ENCODE data around the gene KDF1. TPM values are rescaled to one million over a fixed set of nuclear protein-coding genes. Genes with fewer than 3 reads are reported as not detected.

Gene KDF1
- total RNA-seq, 2 experiments from 2014 or later, result not detected

DNA sequence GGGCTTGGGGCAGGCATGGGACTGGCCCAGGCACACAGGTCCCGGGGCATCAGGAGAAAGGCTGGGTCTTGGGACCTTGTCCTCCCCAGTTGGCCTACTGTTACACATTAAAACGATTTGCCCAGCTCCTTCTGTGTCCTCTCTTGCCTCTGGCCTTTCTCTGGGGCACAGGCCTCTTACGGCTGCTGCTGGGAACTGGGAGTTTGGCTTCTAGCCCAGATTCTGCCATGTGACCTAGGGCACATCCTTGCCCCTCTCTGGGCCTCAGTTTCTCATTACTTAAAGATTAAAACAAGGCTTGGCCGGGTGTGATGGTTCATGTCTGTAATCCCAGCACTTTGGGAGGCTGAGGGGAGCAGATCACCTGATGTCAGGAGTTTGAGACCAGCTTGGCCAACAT is 14.0 kb downstream of the KDF1 start:
- POLR2A ChIA-PET, result no interaction called here
- peaks cover 61% of the 10 kb centered on the region for H3K36me3 ChIP-seq (ENCODE audit: insufficient read depth, low read length)

DNA sequence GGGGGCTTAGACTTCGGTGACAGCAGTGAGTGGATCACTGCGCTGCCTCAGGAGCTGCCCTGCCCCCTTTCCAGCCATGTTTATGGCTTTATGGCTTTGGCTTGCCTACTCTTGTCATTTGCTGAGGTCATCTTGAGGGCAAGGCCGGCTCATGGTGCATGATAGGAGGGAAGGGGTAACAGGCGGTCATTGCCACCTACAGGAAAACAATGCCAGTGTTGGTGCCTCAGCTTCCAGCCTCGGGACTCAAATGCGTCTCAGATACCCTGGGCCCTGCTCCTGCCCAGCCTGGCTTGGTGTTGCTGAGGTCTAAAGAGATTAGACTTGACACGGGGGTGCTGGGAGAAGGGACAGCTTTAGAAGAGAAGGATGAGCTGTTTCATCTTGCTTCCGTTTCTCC is 14.5 kb downstream of the KDF1 start:
- Histone ChIP-seq H3K9me3 (ENCODE audit: low read length) (no peaks in the 10 kb centered on the region), H2AFZ (ENCODE audit: low read length) (no peak overlapping the region), H3K4me2 (ENCODE audit: low read length) (no peak overlapping the region), H4K20me1 (ENCODE audit: insufficient read depth, low read length) (no peaks in the 10 kb centered on the region), H3K4me1 (ENCODE audit: insufficient read depth, low read length, poor library complexity, severe bottlenecking) (no peaks in the 10 kb centered on the region), H3K36me3 (ENCODE audit: insufficient read depth, low read length) (peaks cover 64% of the 10 kb centered on the region), H3K79me2 (ENCODE audit: insufficient read depth, low read depth, low read length) (no peaks in the 10 kb centered on the region), H3K9me2 (ENCODE audit: insufficient read depth, low read length) (no peaks in the 10 kb centered on the region), H3K27ac (ENCODE audit: low read depth, low read length, poor library complexity, severe bottlenecking) (no peak overlapping the region), H3K4me3 (ENCODE audit: low read depth, low read length, poor library complexity, severe bottlenecking) (no peak overlapping the region)
- intact Hi-C loops (cut with micrococcal nuclease; ENCODE audit: unreplicated experiment), result no loop called here
- DNase-seq (ENCODE audit: low spot score), result no peak
- ChIA-PET CTCF (ENCODE audit: unreplicated experiment) (interaction anchor here (0.6 kb wide), 1 partner anchor 780 kb away, joined by 3 read pairs; the partner anchor contains the start of gene FAM76A), POLR2A (no interaction called here)
- BruUV-seq (replicated peaks), result no TSS peak
- TF ChIP-seq, protein P1, sequence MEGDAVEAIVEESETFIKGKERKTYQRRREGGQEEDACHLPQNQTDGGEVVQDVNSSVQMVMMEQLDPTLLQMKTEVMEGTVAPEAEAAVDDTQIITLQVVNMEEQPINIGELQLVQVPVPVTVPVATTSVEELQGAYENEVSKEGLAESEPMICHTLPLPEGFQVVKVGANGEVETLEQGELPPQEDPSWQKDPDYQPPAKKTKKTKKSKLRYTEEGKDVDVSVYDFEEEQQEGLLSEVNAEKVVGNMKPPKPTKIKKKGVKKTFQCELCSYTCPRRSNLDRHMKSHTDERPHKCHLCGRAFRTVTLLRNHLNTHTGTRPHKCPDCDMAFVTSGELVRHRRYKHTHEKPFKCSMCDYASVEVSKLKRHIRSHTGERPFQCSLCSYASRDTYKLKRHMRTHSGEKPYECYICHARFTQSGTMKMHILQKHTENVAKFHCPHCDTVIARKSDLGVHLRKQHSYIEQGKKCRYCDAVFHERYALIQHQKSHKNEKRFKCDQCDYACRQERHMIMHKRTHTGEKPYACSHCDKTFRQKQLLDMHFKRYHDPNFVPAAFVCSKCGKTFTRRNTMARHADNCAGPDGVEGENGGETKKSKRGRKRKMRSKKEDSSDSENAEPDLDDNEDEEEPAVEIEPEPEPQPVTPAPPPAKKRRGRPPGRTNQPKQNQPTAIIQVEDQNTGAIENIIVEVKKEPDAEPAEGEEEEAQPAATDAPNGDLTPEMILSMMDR (conservative IDR thresholded peaks at IDR 0.05; ENCODE audit: low read length), result no peak
- no peak for TF ChIP-seq EZH2phosphoT487 (IDR thresholded peaks at IDR 0.05; ENCODE audit: borderline replicate concordance, low read depth, low read length)

More for the DNA sequence above, 14.0 kb downstream of the KDF1 start:
- no peak overlapping the region for H2AFZ ChIP-seq (ENCODE audit: low read length)
- intact Hi-C loops (cut with micrococcal nuclease; ENCODE audit: unreplicated experiment), result no loop called here
- DNase-seq (ENCODE audit: low spot score), result no peak
- H3K9me3 ChIP-seq (ENCODE audit: low read length), result no peaks in the 10 kb centered on the region
- no peaks in the 10 kb centered on the region for H3K4me1 ChIP-seq (ENCODE audit: insufficient read depth, low read length, poor library complexity, severe bottlenecking)
- no peak overlapping the region for H3K4me3 ChIP-seq (ENCODE audit: low read depth, low read length, poor library complexity, severe bottlenecking)
- H3K79me2 ChIP-seq (ENCODE audit: insufficient read depth, low read depth, low read length), result no peaks in the 10 kb centered on the region
- H4K20me1 ChIP-seq (ENCODE audit: insufficient read depth, low read length), result no peaks in the 10 kb centered on the region
- CTCF ChIA-PET (ENCODE audit: unreplicated experiment), result no interaction called here
- H3K4me2 ChIP-seq (ENCODE audit: low read length), result no peak overlapping the region
- TF ChIP-seq EZH2phosphoT487 (IDR thresholded peaks at IDR 0.05; ENCODE audit: borderline replicate concordance, low read depth, low read length), result no peak
- TF ChIP-seq, protein P1 (conservative IDR thresholded peaks at IDR 0.05; ENCODE audit: low read length), result no peak
- no TSS peak for BruUV-seq (replicated peaks)
- H3K27ac ChIP-seq (ENCODE audit: low read depth, low read length, poor library complexity, severe bottlenecking), result no peak overlapping the region
- H3K9me2 ChIP-seq (ENCODE audit: insufficient read depth, low read length), result no peaks in the 10 kb centered on the region

DNA sequence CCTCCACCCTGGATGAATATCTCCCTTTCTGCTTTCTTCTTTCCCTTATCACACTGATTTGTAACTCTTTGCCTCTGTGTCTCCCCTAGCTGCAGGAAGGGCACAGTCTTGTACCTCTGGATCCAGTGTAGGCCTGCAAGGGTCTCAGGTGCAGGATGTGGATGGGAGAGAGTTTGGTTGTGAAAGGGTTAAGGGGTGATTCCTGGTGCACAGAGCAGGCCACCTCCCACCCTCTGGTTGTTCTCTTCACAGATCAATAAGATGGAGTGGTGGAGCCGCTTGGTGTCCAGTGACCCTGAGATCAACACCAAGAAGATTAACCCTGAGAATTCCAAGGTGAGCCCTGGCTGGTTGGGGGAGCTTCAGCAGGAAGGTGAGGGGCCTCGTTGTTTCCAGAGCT is 15.1 kb downstream of the KDF1 start:
- no TSS peak for BruUV-seq (replicated peaks)
- CTCF ChIA-PET (ENCODE audit: unreplicated experiment), result interaction anchor here (0.6 kb wide), 1 partner anchor 781 kb away, joined by 3 read pairs; the partner anchor contains the start of gene FAM76A

More for the DNA sequence above, 15.1 kb downstream of the KDF1 start:
- no peaks in the 10 kb centered on the region for H4K20me1 ChIP-seq (ENCODE audit: insufficient read depth, low read length)
- POLR2A ChIA-PET, result no interaction called here
- H2AFZ ChIP-seq (ENCODE audit: low read length), result no peak overlapping the region
- DNase-seq (ENCODE audit: low spot score), result no peak
- H3K27ac ChIP-seq (ENCODE audit: low read depth, low read length, poor library complexity, severe bottlenecking), result no peak overlapping the region
- H3K4me2 ChIP-seq (ENCODE audit: low read length), result no peak overlapping the region
- H3K9me2 ChIP-seq (ENCODE audit: insufficient read depth, low read length), result no peaks in the 10 kb centered on the region
- H3K79me2 ChIP-seq (ENCODE audit: insufficient read depth, low read depth, low read length), result no peaks in the 10 kb centered on the region
- H3K4me1 ChIP-seq (ENCODE audit: insufficient read depth, low read length, poor library complexity, severe bottlenecking), result no peaks in the 10 kb centered on the region
- TF ChIP-seq, protein P1 (conservative IDR thresholded peaks at IDR 0.05; ENCODE audit: low read length), result no peak
- TF ChIP-seq EZH2phosphoT487 (IDR thresholded peaks at IDR 0.05; ENCODE audit: borderline replicate concordance, low read depth, low read length), result no peak
- no peak overlapping the region for H3K4me3 ChIP-seq (ENCODE audit: low read depth, low read length, poor library complexity, severe bottlenecking)
- H3K9me3 ChIP-seq (ENCODE audit: low read length), result no peaks in the 10 kb centered on the region
- intact Hi-C loops (cut with micrococcal nuclease; ENCODE audit: unreplicated experiment), result no loop called here
- peaks cover 64% of the 10 kb centered on the region for H3K36me3 ChIP-seq (ENCODE audit: insufficient read depth, low read length)
